GM12878 (cell line): ENCODE data around the gene LCLAT1. TPM values are rescaled to one million over a fixed set of nuclear protein-coding genes. Genes with fewer than 3 reads are reported as not detected.

Experiments used
- ATAC-seq: fragments of 200-7000 bp; cut with Tn5 transposase; 3 replicates; pipeline ENCODE4 v1.9.1; 2020; ENCODE audit warnings: mild to moderate bottlenecking, moderate library complexity
- BruUV-seq: library from RNA; stranded (reverse); fragments of 400-500 nt; replicated peaks from 2 replicates; lab custom pipeline; 2021; lab: Mats Ljungman, UMichigan
- CTCF ChIA-PET: fragments of 300-600 bp; sonication (Branson Sonifier 250); formaldehyde crosslinking; extraction: SDS; loops from one replicate; lab custom pipeline; 2021; ENCODE audit warnings: inconsistent platforms; lab: Yijun Ruan, JAX
- POLR2A ChIA-PET: fragments of 350-600 bp; formaldehyde crosslinking; extraction: SDS; loops from one replicate; lab custom pipeline; 2021; ENCODE audit warnings: inconsistent platforms; lab: Charles Lee
- RAD21 ChIA-PET: fragments of 300-600 bp; sonication (Branson Sonifier 250); formaldehyde crosslinking; loops from one replicate; lab custom pipeline; 2023; ENCODE audit warnings: antibody characterized with exemption; ENCODE audit not compliant: unreplicated experiment; lab: Charles Lee
- SMC1A ChIA-PET: fragments of 300-600 bp; sonication (Branson Sonifier 250); formaldehyde crosslinking; loops from one replicate; lab custom pipeline; 2023; ENCODE audit not compliant: unreplicated experiment, uncharacterized antibody; lab: Charles Lee
- DNase-seq: peaks from one replicate; pipeline ENCODE4 v3.0.0-alpha.2; 2011; ENCODE audit warnings: low read depth, low spot score
- FAIRE-seq: peaks from 3 replicates; lab custom pipeline; 2011; peaks lifted over from hg19 to GRCh38; lab: Jason Lieb, UNC
- H2AFZ ChIP-seq: 2 replicates; pipeline ENCODE4 v1.6.0; 2011; ENCODE audit warnings: low read depth, low read length, control low read depth; ENCODE audit not compliant: control insufficient read depth
- H3K27ac ChIP-seq: 2 replicates; pipeline ENCODE4 v1.5.1; 2011; ENCODE audit warnings: control low read depth; ENCODE audit not compliant: control insufficient read depth, insufficient read depth
- H3K27me3 ChIP-seq, 2 experiments: replicated peaks in 1 of 2; 2 replicates each; pipeline versions ENCODE4 v1.6.0 to v1.6.1; 2011; ENCODE audit warnings: low read length in 1 of 2; ENCODE audit not compliant: control insufficient read depth in 2 of 2, insufficient read depth in 2 of 2
- H3K36me3 ChIP-seq, 2 experiments: 2 replicates each; pipeline ENCODE4 v1.5.1; 2011; ENCODE audit warnings: low read length in 1 of 2; ENCODE audit not compliant: control insufficient read depth in 2 of 2, insufficient read depth in 2 of 2
- H3K4me1 ChIP-seq: 2 replicates; pipeline ENCODE4 v1.6.1; 2011; ENCODE audit warnings: mild to moderate bottlenecking, low read length, moderate library complexity, mixed read lengths; ENCODE audit not compliant: control insufficient read depth, insufficient read depth
- H3K4me2 ChIP-seq: 2 replicates; pipeline ENCODE4 v1.6.0; 2011; ENCODE audit warnings: control low read depth; ENCODE audit not compliant: control insufficient read depth, insufficient read depth
- H3K4me3 ChIP-seq: fragments of 200-600 bp; sonication (generic); 2 replicates; pipeline ENCODE4 v1.5.1; 2016
- H3K79me2 ChIP-seq: 2 replicates; pipeline ENCODE4 v1.6.0; 2011; ENCODE audit warnings: low read length; ENCODE audit not compliant: control insufficient read depth, insufficient read depth
- H3K9ac ChIP-seq: 2 replicates; pipeline ENCODE4 v1.8.0; 2011; ENCODE audit warnings: low read length, control low read depth, mixed read lengths; ENCODE audit not compliant: control insufficient read depth, insufficient read depth
- H3K9me3 ChIP-seq: replicated peaks from 3 replicates; pipeline ENCODE4 v1.5.1; 2011; ENCODE audit warnings: mild to moderate bottlenecking, low read length; ENCODE audit not compliant: control insufficient read depth, insufficient read depth
- H4K20me1 ChIP-seq: 2 replicates; pipeline ENCODE4 v1.6.0; 2011; ENCODE audit not compliant: control insufficient read depth, insufficient read depth
- ATF3 ChIP-seq: IDR thresholded peaks from 2 replicates; pipeline ENCODE4 v1.6.1; 2011; ENCODE audit warnings: low read depth, mild to moderate bottlenecking, low read length, moderate library complexity, borderline replicate concordance; ENCODE audit errors: extremely low read depth
- BCLAF1 ChIP-seq: fragments of 450-650 bp; IDR thresholded peaks from 2 replicates; pipeline ENCODE4 v1.6.1; 2017; ENCODE audit warnings: antibody characterized with exemption, mild to moderate bottlenecking, moderate library complexity
- HDAC2 ChIP-seq: fragments of 200-600 bp; sonication (generic); IDR thresholded peaks from 2 replicates; pipeline ENCODE4 v1.6.1; 2017
- IRF4 ChIP-seq: IDR thresholded peaks from 2 replicates; pipeline ENCODE4 v1.6.1; 2011; ENCODE audit warnings: low read depth, low read length
- LARP7 ChIP-seq: fragments of 450-650 bp; IDR thresholded peaks from 2 replicates; pipeline ENCODE4 v1.6.1; 2017; ENCODE audit warnings: mild to moderate bottlenecking
- MYC ChIP-seq: IDR thresholded peaks from 2 replicates; pipeline ENCODE4 v1.6.1; 2011; ENCODE audit warnings: mild to moderate bottlenecking, low read length, moderate library complexity, inconsistent platforms; ENCODE audit not compliant: insufficient read depth, insufficient replicate concordance, insufficient read length, severe bottlenecking
- PKNOX1 ChIP-seq: fragments of 450-650 bp; IDR thresholded peaks from 2 replicates; pipeline ENCODE4 v1.6.1; 2016; ENCODE audit warnings: mild to moderate bottlenecking
- POU2F2 ChIP-seq: IDR thresholded peaks from 3 replicates; pipeline ENCODE4 v1.6.1; 2011; ENCODE audit warnings: low read depth, mild to moderate bottlenecking, low read length, borderline replicate concordance
- RAD21 ChIP-seq: IDR thresholded peaks from 2 replicates; pipeline ENCODE4 v1.6.1; 2011; ENCODE audit warnings: mild to moderate bottlenecking, low read depth, low read length, moderate library complexity; ENCODE audit not compliant: insufficient read depth
- SP1 ChIP-seq: IDR thresholded peaks from one replicate; pipeline ENCODE4 v1.6.1; 2011; ENCODE audit warnings: low read depth, low read length
- SPI1 ChIP-seq: IDR thresholded peaks from 2 replicates; pipeline ENCODE4 v1.6.1; 2011; ENCODE audit warnings: low read depth, mild to moderate bottlenecking, low read length, moderate library complexity, borderline replicate concordance; ENCODE audit not compliant: insufficient read depth
- SREBF1 ChIP-seq: IDR thresholded peaks from 2 replicates; pipeline ENCODE4 v1.6.1; 2012; ENCODE audit warnings: mild to moderate bottlenecking, low read length
- TARDBP ChIP-seq: IDR thresholded peaks from 2 replicates; pipeline ENCODE4 v1.6.1; 2016; ENCODE audit warnings: borderline replicate concordance
- YY1 ChIP-seq: IDR thresholded peaks from 2 replicates; pipeline ENCODE4 v1.6.1; 2011; ENCODE audit warnings: low read depth, mild to moderate bottlenecking, low read length
- ZBED1 ChIP-seq: IDR thresholded peaks from 2 replicates; pipeline ENCODE4 v1.6.1; 2016; ENCODE audit warnings: borderline replicate concordance
- ZNF207 ChIP-seq: fragments of 450-650 bp; IDR thresholded peaks from 2 replicates; pipeline ENCODE4 v1.6.1; 2014; ENCODE audit warnings: antibody characterized with exemption, mild to moderate bottlenecking, borderline replicate concordance
- ZZZ3 ChIP-seq: IDR thresholded peaks from 2 replicates; pipeline ENCODE4 v1.6.1; 2011; ENCODE audit warnings: low read depth; ENCODE audit not compliant: control insufficient read depth, insufficient read length
- WGBS: methylation state at CpG from one replicate; pipeline ENCODE4 v1.1.6; 2016; ENCODE audit warnings: low lambda C conversion rate; ENCODE audit not compliant: insufficient replicate concordance, insufficient coverage; ENCODE audit errors: missing lambda C conversion rate; 5-methylcytosine and 5-hydroxymethylcytosine counted together
- in situ Hi-C: fragments of 300-500 bp; cut with MboI; formaldehyde crosslinking; loops from 9 replicates; pipeline ENCODE4 v1.14.3; 2018; ENCODE audit warnings: mixed read lengths
- intact Hi-C: fragments of 100-400 bp; cut with micrococcal nuclease; formaldehyde crosslinking; loops from one replicate; pipeline ENCODE4 v1.14.2; 2022; ENCODE audit not compliant: unreplicated experiment
- polyA plus RNA-seq, 11 experiments: library from polyadenylated mRNA; depleted of rRNA in 4 of 11; unstranded in 6 of 11; stranded (reverse) in 5 of 11; fragments of >200 nt; fragmentation: Nextera tagmentation in 4 of 11; fragmentation: Illumina TruSeq in 1 of 11; extraction: Ambion mirVana in 4 of 11; extraction: Trizol in 1 of 11; gene quantifications; 1 replicate in 1 of 11; 2 replicates in 10 of 11; pipeline versions ENCODE4 v1.2.1 to v1.2.3, GENCODE V29; 2011 to 2016; ENCODE audit warnings: inconsistent platforms in 2 of 11, missing spikeins in 2 of 11, low read depth in 1 of 11
- total RNA-seq, 4 experiments: library from RNA; depleted of rRNA in 3 of 4; stranded (reverse); fragments of >200 nt in 3 of 4; fragmentation: Illumina TruSeq in 1 of 4; extraction: Trizol in 1 of 4; gene quantifications; 2 replicates each; pipeline versions ENCODE4 v1.2.1 to v1.2.3, GENCODE V29; 2013 to 2021

Gene LCLAT1
- total and polyA plus RNA-seq, 10 of the 15 experiments (the other 5 are each of a cell fraction or from before 2014, with no cell fraction given) = 8.1 to 33.0 (median 15.9) TPM

DNA sequence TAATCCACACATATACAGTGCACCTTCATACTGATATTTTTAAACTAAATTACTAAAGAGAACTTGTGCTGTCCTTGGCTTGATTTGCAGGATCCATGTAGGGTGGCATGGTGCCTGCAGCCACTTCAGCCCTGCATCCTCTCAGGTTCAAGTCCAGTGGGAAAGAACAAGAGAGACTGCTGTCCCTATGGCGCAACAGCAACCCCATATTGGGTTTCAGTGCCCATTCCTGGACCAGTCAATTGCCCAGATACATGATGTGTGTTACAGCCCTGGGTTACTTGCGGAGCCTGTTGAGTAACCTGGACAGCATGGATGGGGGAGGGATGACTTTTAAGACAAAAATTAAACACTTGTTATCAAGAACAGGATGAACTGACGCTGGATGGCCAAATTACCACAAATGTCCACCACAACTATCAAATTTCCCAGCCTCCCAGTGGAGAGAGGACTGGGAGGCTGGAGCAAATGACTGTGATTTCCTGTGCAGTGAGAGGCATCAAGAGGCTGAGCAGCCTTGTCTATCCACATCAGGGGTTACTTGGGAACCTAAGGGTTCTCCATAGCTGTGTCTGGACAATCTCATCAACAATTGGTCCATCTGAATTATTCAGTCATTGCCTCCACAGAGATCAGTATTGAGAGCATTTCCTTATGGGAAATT lies 198.2 kb downstream of the LCLAT1 start:
- no peak overlapping the region for H2AFZ ChIP-seq
- in situ Hi-C loops = no loop called here
- ATAC-seq (no peak), FAIRE-seq (no peak), DNase-seq (no peak)
- TF ChIP-seq BCLAF1 = no peak
- TF ChIP-seq RAD21 = no peak
- no peak for TF ChIP-seq MYC
- TF ChIP-seq ZBED1 = no peak
- no peak for TF ChIP-seq ATF3
- no peak for TF ChIP-seq LARP7
- TF ChIP-seq IRF4 = no peak
- TF ChIP-seq ZZZ3 = no peak
- TF ChIP-seq SPI1 = no peak
- no peak for TF ChIP-seq PKNOX1
- TF ChIP-seq POU2F2 = no peak
- TF ChIP-seq ZNF207 = no peak
- no peak for TF ChIP-seq HDAC2
- TF ChIP-seq SREBF1 = no peak
- TF ChIP-seq TARDBP = no peak
- no peak for TF ChIP-seq SP1
- no peak for TF ChIP-seq YY1
- no peaks in the 10 kb centered on the region for H3K79me2 ChIP-seq
- ChIA-PET POLR2A (no interaction called here), SMC1A (interaction anchor here (0.7 to 1.6 kb wide), 3 partner anchors 12 to 480 kb away, joined by 3 read pairs; no protein-coding TSS in a partner anchor), CTCF (interaction anchor here (1.0 to 3.7 kb wide), 5 partner anchors 13 to 480 kb away, joined by 3 to 12 read pairs (median 3); no protein-coding TSS in a partner anchor), RAD21 (no interaction called here)
- no peak overlapping the region for H3K4me3 ChIP-seq
- H3K9ac ChIP-seq = no peak overlapping the region
- intact Hi-C loops = no loop called here
- no peaks in the 10 kb centered on the region; a peak in 1 of 4 replicates for H3K27me3 ChIP-seq
- no peaks in the 10 kb centered on the region for H4K20me1 ChIP-seq
- H3K36me3 ChIP-seq = 0 out of 4 replicates have a peak, but pooled peaks cover 0 to 1% of the 10 kb centered on the region in 2 experiments
- 98% methylated on average over 3 of the region's 3 CpGs for WGBS
- no TSS peak for BruUV-seq
- no peak overlapping the region for H3K27ac ChIP-seq
- no peaks in the 10 kb centered on the region for H3K4me1 ChIP-seq
- no peaks in the 10 kb centered on the region for H3K9me3 ChIP-seq
- no peak overlapping the region for H3K4me2 ChIP-seq
